GM18511 (cell line): ENCODE results near the gene ETS2.

Experiments
- ATAC-seq: cut with Tn5 transposase; IDR thresholded peaks from one replicate; pipeline ENCODE4 v1.9.1; 2021; ENCODE audit warnings: mild to moderate bottlenecking, moderate library complexity; ENCODE audit not compliant: unreplicated experiment

ETS2 gene

DNA sequence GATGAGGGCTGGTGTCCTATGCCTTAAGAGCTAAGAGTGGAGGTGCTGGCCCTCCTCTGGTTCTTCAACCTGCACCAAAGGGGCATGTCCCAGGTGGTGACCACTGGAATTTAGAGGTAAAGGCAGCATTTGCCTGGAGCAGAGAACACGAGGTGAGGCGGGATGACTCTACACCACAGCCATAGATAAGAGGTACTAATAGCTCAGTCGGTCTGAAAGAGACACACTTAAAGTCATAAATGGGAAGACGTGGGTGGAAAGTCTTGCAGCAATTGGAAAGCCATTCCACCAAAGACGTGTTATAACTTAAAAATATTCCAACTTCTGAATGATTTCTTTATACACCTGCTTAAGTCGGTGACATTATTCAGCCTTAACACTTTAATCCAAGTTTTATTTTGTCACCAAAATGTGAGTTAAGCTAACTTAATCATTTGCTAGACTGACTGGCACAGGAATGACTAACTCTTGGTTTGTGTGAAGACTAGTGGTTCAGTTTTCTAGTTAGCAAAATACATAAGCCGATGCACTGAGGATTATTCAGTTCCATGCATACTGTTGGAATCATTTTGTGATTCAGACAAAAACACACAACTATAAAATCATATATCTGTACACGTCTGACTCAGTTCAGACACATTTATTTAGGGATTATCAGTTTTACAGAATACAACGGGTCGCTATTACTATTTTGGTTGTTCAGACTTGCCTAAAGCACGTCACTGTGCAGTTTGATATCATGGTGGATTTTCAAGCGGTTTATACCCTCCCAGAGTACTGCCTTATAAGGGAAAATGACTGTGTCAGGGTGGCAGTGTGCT is 4.6 kb upstream of the ETS2 start:
- ATAC-seq = no peak

DNA sequence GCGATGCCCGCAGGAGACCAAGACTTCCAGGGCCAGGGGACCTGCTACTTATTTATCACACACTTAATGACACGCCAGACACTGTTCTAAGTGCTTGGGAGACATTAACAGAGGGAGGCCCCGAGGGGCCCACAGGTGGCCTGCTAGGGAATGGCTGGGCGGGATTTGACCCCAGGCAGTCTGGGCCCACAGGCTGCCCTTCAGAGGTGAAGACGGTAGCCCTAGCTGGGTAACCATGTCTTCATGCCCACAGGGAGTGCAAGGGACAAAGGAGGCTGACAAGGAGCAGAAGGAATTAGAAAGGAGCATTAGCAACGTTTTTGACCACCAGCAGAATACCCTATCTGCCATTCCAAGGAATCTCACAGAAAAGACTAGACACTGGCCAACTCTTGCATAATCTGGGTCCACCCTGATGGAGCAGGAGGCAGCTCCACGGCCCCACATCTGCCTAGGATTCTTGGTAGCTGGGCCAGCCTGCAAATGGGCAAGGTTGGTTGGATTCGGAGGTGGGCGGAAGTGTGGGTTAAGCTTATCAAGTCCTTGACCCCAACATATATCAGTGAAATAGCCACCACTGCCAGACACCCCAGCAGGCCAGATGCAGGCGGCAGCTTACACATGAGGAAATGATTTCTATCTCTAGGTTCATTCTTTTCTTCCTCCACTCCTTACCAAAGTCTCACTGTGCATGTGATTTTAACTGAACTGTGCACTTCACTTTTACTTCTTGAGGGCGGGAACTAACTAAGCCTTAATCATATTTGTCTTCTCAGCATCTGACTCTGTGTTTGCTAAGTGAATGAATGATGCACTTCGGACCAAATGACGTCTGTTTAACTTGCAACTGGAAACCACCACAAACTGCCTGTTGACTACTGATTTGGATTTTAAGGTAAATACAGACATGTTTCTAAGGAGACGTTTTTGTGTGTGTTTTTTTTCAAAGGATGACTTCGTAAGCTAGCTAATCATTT is 3.4 kb upstream of the ETS2 start:
- no peak for ATAC-seq

DNA sequence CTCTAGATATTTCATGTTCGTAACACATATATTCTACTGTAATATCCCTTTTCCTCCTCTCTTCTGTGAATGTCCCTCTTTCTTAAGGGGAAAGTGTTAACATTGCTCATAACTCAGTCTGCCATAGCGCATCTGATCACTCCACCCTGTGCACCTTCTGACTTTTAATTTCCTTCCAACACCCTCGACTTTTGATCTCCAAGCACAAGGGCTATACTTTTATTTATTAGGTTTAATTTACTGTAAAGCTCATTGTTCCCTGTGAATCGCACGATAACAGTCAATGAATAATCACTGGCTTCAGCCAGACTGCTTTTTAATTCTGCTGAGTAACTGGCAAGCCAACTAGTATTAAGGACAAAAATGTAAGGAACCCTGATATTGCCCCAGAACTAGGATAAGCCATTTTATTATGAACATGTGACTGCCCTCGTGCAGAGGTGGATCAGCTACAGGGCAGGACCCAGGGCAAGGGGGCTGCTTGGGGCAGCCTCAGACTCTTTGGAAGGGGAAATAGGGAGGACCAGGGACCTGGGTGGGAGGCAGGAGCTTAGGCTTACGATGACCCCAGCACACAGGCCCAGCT is 2.6 kb upstream of the ETS2 start:
- no peak for ATAC-seq

DNA sequence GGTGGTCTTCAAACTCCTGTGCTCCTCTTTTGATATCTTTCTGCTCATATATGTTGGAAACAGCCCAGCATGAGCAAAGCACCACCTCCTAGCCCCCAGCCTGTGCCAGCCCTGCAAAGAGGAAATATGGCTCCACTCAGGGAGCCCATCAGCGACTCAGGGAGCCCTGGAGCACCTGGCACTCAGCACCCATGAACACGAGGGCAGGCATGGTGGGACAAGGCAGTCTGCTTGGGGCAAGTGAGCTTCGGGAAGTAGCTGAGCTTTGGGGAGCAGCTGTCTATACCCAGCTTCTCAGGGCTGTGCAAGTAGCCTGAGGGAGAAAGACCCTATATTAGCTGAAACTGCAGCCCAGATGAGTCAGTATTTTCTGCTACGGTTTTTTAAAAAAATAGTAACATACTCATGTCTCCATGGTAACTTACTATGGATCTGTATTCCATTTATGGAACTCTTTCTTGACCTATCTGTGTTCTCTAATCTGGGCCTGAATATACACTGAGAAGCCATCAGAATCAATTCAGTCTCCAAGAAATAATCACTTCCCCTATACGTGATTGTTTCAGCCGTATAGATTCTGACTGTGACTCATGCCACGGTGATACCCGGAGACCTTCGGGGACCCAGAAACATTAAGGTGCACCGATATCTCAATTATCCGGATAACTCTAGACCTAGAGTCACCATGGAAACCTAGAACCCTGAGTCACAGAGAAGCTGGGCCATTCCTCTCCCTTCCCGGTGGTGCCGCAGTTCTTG is 1.5 kb upstream of the ETS2 start:
- no peak for ATAC-seq

DNA sequence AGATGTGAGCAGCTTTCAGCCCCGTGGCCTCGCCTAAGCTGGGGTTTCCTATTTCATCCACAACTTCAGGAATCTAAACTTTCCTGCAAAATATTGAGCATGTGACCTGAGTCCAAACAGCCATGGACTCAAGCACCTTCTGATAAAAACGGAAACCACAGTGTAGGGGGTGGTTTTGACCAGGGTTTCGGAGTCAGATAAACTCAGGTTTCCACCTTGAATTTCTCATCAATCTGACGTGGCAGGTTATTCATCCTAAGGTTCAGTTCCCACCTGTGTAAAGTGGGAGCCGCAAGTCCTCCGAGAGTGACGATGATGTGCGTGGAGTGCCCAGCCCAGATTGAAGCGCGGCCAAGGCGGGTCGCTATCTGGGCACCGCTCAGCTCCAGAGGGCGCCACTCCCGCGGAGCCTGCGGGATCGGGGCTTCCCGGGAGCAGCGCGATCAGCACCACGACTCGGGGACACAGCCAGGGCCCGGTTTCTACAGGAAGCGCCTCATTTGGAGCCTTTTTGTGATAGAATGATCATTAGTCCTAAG is 871 bp upstream of the ETS2 start:
- peak; percentile 19 for ATAC-seq

DNA sequence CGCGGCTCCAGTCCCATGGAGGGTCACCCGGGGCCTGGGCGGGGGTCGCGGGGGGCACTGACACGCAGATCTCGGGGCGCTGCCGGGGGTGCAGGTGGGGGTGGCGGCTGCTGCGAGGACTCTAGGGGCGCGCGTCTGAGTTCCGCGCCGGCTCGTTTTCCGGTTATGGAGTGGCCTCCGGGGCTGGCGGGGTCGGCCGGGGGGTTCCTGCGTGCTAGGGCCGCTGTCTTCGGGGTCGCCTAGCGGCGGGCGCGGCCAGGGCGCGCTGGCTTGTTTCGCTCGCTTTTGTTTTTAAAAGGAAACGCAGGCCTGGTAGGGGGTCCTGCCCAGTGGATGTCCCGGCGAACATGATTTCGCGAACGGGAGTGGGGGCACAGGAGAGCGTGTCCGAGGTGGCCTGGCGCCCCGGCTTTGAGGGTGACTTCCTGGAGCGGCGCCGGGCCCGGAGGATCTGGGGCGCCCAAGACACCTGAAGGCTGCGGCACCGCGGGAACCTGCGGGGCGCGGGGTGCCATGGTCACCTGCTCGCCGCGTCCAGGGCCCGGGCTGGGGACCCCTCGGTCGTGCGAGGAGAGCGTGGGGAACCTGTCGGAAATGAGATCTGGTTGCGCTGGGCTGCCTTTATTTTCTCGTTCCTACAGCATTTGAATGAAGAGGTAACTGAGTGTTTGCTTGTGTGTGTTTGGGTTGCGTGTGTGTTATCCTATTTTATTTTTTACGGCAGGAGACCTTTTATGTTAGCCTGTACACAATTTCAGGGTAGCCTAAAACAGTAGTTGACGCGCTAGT is 618 bp downstream of the ETS2 start:
- peak; percentile 40 for ATAC-seq

DNA sequence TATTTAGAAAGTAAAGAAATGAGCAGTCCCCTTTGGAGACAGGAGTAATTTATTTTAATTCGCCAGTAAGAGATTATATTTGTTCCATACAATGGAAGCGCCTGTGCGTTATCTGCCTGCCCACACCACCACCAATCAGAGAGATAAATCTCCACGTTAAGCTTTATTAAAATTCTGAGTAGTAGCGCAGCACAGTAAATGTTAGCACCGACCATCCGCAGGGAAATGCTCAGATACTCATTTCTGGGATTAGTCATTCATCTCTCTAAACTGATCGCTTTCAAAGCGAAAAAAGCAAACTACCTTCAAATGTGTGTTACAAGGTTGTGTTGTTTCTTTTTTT is 1.2 kb downstream of the ETS2 start:
- ATAC-seq = no peak

DNA sequence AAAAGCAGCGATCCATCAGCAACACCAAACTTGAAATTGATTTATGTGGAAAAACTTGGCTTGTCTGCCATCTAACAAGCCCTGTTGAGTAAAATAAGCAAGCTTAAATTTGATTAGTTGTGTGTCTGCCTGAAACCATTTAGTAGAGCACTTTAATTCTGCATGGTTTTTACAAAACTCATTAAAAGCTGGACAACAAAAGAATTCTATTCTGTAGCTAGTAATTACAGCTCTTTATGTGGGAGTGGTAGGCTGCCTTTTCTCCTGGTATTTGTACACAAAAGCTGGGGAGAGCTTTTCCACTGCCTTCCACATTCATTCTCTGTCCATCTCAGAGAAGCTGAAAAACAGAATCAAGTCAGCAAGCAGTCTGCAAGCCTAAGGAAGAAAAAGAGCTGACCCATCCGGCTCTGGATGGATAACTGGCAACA is 1.7 kb downstream of the ETS2 start:
- ATAC-seq = no peak

DNA sequence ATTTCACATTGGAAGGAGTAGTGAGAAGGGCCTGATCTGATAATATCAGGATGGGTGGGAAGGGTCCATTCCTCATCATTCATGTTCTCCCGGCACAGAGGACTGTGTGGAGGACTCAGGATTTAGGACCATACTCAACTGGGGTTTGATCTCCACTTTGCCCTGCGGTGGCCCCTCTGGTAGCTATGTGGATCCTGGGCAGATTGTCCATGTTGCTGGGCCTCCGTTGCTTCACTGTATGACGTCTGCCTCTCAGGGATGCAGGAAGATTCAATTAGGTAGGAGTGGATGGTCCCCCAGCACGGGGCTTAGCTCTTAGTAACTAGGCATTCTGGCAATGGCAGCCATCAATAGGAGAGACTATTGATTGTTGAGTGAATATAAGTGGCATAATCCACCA is 2.3 kb downstream of the ETS2 start:
- ATAC-seq = no peak

DNA sequence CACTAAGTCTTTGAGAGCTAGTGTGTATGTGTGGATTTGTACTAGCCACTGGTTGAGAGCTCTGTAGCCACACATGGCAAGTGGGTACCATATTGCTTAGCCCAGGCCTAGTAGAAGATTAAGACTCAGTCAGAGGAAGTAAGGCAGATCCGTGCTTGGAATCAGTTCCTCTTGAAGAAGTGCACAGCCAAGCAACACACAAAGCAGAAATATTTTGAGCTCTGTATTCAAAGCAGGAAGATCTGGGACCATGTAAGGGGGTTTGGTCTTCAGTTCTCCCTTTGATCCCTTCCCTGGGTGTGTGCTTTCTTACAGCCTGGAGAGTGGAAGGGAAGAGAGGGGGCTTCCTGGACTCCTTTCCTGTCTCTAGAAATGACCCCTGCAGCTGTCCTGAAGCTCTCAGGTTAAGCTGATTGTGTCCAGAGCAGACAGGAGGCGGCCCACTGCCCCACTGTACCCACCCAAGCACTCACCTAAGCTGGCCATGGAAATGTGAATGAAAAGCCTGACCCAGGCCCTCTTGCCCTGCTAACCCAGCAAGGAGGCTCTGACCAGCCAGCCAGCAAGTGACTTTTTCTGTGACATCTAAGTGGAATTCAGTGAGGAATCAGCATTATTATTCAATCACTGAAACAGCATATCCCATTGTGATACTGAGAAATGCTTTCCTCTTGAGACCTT is 3.6 kb downstream of the ETS2 start:
- ATAC-seq = no peak

DNA sequence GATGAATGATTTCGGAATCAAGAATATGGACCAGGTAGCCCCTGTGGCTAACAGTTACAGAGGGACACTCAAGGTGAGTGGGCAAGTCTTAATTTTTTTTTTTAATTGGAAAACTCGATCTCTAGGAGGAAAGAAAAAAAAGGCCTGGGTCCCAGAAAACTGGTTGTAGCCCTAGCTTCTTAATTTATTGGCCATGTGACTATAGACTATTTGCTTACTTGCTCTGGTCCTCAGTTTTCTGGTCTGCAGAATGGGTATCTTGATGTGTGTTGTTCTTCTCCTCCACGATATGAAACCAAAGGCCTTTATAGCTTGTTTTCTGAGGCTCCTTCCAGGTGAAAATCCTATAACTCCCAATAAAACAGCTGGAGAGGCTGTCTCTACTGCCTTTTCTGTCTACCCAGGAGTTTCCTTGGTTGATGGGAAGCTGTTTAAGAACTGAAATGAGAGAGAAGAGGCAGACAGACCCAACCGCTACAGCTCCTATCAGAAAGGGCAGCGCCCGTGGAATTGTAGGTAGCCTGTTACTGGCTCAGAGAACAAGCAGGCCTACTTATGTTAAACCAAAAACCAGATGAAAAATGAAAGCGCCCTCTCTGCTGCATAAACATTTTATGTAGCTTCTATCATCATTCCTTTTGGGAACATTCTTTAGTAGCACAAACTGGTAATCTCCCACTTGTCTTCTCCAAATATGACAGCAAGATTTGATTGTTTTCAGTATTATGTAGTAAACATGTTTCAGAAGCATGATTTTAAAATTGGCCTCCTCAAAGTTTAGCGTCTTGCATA is 4.5 kb downstream of the ETS2 start:
- no peak for ATAC-seq

DNA sequence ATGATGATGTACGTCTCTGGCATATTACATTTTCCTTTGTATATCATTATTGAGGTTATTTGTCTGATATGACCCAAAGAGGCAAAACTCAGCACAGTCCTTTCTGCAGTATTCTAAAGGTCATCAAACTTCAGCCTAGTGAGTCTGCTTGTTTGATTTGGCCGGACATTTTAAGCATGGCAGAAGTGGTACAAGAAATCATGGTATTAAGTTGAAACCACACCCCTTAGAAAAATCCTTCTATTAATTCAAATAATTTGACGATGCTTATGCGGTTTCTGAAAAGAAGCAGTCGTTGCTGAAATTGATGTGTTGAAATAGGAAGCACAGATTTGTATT is 5.1 kb downstream of the ETS2 start:
- no peak for ATAC-seq

DNA sequence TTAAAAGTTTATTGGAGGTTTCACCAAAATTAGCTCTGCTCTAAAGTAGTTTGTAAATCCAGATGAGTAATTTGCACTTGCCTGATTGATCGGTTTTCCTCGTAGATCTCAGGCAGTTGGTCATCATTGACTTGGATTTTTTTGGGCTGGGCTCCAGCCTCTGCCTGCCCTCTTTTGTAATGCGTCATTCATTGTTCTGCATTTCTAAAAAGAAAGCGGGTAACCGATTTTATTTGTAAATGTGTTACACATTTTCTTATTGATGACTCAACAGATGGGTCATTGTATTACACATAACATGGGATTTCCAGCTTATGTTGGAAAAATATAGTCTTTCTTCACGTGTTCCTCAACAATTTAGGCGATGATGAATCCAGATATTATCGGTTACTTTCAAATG is 5.5 kb downstream of the ETS2 start:
- ATAC-seq = no peak

DNA sequence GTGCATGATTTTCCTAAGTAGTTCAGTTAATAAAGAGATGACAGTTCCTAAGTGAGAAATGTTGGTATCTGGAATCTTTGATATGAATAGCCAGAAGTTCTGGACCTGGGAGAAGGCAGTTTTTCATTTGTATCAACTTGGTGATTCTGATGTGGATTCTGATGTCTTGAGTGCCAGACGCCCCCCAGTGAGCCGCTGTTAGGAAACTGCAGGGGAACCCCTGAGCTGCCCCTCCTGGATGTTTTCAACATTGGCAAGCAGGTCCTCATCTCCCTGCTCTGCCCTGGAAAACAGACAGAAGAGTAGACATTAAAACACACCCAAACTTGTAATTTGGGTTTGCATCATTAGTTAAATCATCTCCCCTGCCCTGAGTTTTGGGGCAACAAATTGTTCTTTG is 7.4 kb downstream of the ETS2 start:
- ATAC-seq = no peak

DNA sequence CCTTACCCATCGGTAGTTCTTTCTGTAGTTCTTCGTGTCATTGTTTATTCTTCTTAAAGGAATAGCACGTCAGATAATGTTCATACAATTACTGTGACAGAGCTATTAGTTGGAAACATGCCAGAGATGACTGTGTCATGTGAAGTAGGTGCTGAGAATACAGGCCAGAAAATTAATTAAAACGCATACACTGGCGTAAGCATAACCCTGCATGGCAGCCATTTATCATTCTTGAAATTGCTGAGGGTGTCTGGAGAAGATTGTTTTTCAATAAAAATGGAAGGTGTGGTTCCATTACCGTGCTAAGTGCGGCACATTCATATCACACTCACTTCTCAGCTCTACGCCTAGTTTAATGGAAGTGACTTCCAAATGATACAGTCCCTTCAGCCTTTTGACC is 7.8 kb downstream of the ETS2 start:
- no peak for ATAC-seq

DNA sequence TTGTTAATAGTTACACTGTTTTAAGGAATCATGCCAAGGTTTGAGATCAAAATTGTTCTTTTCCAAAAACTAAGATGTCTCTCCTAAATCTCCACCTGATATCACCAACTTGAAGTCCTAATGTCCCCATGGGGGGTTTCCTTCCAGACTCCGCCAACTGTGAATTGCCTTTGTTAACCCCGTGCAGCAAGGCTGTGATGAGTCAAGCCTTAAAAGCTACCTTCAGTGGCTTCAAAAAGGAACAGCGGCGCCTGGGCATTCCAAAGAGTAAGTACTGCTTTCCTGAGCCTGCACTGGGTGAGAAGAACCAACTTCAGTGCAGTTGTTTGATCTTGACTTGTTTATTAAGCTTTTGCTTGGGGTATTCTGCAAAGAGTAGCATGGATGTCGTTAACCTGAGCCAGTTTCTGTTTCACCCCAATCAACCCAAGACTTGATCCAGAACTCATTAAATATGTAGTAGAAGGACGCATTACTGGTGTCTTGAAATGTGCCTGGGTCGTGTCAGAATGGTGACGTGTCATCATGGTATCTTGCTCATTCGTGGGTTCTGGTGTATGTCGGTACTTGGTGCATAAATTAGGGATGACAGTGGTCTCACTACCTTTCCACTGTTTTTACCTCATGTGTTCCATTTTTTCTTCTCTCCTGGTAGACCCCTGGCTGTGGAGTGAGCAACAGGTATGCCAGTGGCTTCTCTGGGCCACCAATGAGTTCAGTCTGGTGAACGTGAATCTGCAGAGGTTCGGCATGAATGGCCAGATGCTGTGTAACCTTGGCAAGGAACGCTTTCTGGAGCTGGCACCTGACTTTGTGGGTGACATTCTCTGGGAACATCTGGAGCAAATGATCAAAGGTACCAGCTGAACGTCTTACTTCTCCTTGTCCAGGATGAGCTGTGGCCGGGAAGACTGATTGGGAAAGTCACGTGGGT is 8.7 kb downstream of the ETS2 start:
- no peak for ATAC-seq

DNA sequence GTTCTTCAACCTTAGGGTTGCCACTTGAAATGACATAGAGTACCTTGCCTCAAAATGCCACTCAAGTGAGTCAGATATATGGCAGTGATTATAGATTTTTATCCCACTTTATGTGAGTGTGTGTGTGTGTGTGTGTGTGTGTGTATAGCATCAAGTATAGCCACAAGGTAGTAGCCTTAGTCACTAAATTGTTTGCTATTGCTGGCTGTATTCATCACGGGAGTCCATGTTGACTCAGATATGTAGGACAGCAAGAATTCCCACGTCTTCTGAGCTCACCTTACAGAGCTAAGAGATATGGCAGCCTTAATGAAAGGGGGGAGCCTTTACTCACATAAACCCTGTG is 9.3 kb downstream of the ETS2 start:
- ATAC-seq = no peak
